Adrenal gland (tissue), 5 donors: ENCODE results near the gene SORCS3.

Experiments
- POLR2A ChIP-seq, 2 donors: fragments of 450-650 bp; IDR thresholded peaks; one replicate each; pipeline ENCODE4 v1.6.1; 2017; ENCODE audit warnings: antibody characterized with exemption in 2 of 2, mild to moderate bottlenecking in 2 of 2, moderate library complexity in 1 of 2
- TF ChIP-seq, protein P1 (sequence below), 6 experiments: fragments of 450-650 bp in 4 of 6; fragments of 200-600 bp in 2 of 6; sonication (generic) in 1 of 6; IDR thresholded peaks; 1 replicate in 5 of 6; 2 replicates in 1 of 6; pipeline versions ENCODE4 v1.5.1 to v1.8.0; 2016 to 2021; ENCODE audit warnings: antibody characterized with exemption in 6 of 6, mild to moderate bottlenecking in 2 of 6, moderate library complexity in 1 of 6
- donor health status: DM: no; HTN: no; CAD: no.

DNA sequence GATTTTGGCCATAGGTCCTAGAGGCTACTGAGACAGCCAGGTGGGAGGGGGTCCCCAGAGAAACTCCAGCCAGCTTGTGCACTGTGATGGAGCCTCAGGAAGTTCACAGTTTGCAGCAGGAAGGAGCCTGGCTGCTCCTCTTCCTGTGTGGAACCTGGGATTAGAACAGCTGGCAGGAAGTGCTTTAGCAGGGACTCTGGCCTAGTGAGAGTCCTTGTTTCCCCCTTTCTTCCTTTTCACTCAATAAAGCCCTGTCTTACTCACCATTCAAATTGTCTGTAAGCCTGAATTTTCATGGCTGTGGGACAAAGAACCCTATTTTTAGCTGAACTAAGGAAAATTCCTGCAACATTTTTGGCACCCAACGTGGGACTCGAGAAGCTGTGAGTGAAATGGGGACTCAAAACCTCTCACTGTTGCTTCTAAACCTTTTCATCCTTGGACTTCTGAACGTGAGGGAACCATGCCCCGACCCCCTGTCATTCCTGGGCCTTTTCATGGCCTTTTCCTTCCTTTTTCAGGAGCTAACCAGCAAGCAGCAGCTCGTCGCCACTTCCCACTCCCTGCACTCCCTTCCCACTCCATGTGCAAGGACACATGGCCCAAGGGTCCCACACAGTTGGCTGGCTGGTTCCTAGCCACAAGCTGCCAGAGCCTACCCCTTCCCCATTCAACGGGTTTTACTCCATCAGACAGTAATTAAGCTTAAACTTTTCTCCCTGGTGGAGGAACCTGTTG is 32.8 kb upstream of the SORCS3 start:
- TF ChIP-seq, protein P1, sequence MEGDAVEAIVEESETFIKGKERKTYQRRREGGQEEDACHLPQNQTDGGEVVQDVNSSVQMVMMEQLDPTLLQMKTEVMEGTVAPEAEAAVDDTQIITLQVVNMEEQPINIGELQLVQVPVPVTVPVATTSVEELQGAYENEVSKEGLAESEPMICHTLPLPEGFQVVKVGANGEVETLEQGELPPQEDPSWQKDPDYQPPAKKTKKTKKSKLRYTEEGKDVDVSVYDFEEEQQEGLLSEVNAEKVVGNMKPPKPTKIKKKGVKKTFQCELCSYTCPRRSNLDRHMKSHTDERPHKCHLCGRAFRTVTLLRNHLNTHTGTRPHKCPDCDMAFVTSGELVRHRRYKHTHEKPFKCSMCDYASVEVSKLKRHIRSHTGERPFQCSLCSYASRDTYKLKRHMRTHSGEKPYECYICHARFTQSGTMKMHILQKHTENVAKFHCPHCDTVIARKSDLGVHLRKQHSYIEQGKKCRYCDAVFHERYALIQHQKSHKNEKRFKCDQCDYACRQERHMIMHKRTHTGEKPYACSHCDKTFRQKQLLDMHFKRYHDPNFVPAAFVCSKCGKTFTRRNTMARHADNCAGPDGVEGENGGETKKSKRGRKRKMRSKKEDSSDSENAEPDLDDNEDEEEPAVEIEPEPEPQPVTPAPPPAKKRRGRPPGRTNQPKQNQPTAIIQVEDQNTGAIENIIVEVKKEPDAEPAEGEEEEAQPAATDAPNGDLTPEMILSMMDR (IDR thresholded peaks at IDR 0.05), result no peak
- TF ChIP-seq POLR2A (IDR thresholded peaks at IDR 0.05), result no peak
